Measurements from ENCODE around the gene UNC5CL. TPM values are rescaled to one million over a fixed set of nuclear protein-coding genes. Genes with fewer than 3 reads are reported as not detected.

The UNC5CL gene
- total RNA-seq, 2 donors from 2014 or later: 17.4 to 30.3 TPM

DNA sequence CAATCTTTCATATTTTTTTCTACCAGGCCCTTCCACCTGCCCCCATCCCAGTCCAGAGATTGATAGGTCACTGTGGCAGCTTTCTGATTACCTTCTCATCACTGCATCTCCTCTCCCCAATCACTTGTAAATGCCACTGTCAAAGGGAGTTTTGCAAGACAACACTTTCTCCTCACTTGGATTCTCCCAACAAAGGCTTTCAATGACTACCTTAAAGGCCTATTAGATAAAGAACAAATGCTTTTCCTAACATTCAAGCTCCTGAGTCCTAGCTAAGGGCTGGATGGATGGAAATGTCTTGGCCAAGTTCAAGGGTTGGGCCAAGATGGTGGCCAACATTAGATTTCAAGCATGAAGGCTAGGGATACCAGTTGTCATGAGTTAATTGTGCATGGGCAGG lies 55.3 kb downstream of the UNC5CL start:
- intact Hi-C loops (cut with DNase I): no loop called here
- no peak for DNase-seq
- Histone ChIP-seq H3K27ac (no peak overlapping the region), H3K4me3 (no peak overlapping the region), H3K27me3 (no peaks in the 10 kb centered on the region), H3K36me3 (replicated peaks in 1 of 2; ENCODE audit: insufficient read depth in 1 of 2, low read depth in 2 of 2) (no peaks in the 10 kb centered on the region), H3K9me3 (no peaks in the 10 kb centered on the region), H3K4me1 (no peaks in the 10 kb centered on the region)
- TF ChIP-seq POLR2A (IDR thresholded peaks at IDR 0.05): no peak
- TF ChIP-seq, protein P1, sequence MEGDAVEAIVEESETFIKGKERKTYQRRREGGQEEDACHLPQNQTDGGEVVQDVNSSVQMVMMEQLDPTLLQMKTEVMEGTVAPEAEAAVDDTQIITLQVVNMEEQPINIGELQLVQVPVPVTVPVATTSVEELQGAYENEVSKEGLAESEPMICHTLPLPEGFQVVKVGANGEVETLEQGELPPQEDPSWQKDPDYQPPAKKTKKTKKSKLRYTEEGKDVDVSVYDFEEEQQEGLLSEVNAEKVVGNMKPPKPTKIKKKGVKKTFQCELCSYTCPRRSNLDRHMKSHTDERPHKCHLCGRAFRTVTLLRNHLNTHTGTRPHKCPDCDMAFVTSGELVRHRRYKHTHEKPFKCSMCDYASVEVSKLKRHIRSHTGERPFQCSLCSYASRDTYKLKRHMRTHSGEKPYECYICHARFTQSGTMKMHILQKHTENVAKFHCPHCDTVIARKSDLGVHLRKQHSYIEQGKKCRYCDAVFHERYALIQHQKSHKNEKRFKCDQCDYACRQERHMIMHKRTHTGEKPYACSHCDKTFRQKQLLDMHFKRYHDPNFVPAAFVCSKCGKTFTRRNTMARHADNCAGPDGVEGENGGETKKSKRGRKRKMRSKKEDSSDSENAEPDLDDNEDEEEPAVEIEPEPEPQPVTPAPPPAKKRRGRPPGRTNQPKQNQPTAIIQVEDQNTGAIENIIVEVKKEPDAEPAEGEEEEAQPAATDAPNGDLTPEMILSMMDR (IDR thresholded peaks at IDR 0.05): no peak
- no peak for ATAC-seq

DNA sequence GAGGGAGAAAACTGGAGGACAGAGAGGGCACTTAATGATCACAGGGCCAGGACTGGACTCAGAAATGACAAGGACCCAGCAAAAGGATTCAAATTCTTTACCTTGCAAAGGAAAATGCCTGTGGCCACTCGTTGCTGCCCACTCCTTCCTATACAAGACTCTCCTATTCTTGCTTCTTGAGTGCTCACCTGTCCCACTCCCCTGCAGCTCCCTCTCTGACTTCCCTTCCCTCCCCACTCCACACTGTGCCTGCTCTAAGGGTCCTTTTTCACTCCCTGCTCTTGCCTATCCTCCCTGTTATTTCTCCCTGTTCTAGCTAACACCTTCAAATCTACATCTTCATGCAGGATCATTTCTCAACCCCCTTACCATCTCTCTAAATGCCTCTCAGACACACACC lies 56.1 kb downstream of the UNC5CL start:
- H3K27ac ChIP-seq: no peak overlapping the region
- no peaks in the 10 kb centered on the region for H3K4me1 ChIP-seq

DNA sequence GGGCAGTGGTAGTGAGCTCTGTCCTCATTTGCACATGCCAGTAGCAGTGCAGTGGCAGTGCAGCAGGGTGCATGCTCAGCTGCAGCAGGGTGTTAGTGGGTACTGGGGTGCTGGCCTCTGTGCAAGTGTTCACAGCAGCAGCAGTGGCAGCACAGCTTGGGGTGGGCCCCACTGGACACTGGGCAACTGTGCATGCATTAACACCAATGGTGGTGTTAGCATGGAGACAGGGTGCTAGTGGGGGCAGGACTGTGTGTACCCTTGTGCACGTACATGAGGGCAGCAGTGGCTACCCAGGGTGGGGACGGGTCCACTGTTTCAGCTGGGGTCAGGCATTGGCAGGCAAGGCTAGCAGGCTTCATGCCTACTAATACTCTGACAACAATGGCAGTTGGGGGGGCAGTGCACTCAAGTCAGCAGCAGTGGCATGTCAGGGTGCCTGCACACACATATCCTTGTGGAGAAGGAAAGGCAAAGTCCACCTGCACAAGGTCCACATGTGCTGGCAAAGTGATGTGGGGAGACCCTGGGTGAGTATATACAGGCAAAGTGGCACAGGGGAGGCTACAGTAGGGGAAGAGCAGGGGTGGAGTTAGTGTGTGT lies 60.2 kb downstream of the UNC5CL start:
- Histone ChIP-seq H3K4me1 (no peaks in the 10 kb centered on the region), H3K4me3 (no peak overlapping the region), H3K36me3 (replicated peaks in 1 of 2; ENCODE audit: insufficient read depth in 1 of 2, low read depth in 2 of 2) (no peaks in the 10 kb centered on the region), H3K27ac (no peak overlapping the region), H3K9me3 (no peaks in the 10 kb centered on the region), H3K27me3 (no peaks in the 10 kb centered on the region)
- WGBS, 2 donors: 93 to 100% methylated on average over 2 of the region's 2 CpGs
- ATAC-seq: no peak
- no peak for DNase-seq
- TF ChIP-seq, protein P1 (IDR thresholded peaks at IDR 0.05): no peak
- TF ChIP-seq POLR2A (IDR thresholded peaks at IDR 0.05): no peak
- intact Hi-C loops (cut with DNase I): no loop called here

More for the DNA sequence above, 56.1 kb downstream of the UNC5CL start:
- intact Hi-C loops (cut with DNase I): no loop called here
- no peaks in the 10 kb centered on the region for H3K27me3 ChIP-seq
- DNase-seq: no peak
- no peak for ATAC-seq
- H3K36me3 ChIP-seq (replicated peaks in 1 of 2; ENCODE audit: insufficient read depth in 1 of 2, low read depth in 2 of 2): no peaks in the 10 kb centered on the region
- no peak overlapping the region for H3K4me3 ChIP-seq
- no peaks in the 10 kb centered on the region for H3K9me3 ChIP-seq
- TF ChIP-seq POLR2A (IDR thresholded peaks at IDR 0.05): no peak
- TF ChIP-seq, protein P1 (IDR thresholded peaks at IDR 0.05): no peak
- 82 to 90% methylated on average over 1 of the region's 1 CpG for WGBS, 2 donors

DNA sequence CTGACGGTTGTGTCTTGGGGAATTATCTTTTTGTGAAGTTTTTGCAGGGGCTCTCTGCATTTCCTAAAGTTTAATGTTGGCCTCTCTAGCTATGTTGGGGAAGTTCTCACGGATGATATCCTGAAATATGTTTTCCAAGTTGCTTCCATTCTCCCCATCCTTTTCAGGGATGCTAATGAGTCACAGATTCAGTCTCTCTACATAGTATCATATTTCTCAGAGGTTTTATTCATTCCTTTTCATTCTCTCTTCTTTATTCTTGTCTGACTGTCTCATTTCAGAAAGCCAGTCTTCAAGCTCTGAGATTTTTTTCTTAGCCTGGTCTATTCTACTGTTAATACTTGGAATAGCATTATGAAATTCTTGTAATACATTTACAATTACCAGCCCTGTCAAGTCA lies 61.3 kb downstream of the UNC5CL start:
- Histone ChIP-seq H3K4me3 (no peak overlapping the region), H3K27me3 (no peaks in the 10 kb centered on the region), H3K4me1 (no peaks in the 10 kb centered on the region), H3K27ac (no peak overlapping the region), H3K9me3 (no peaks in the 10 kb centered on the region), H3K36me3 (replicated peaks in 1 of 2; ENCODE audit: insufficient read depth in 1 of 2, low read depth in 2 of 2) (no peaks in the 10 kb centered on the region)
- no peak for ATAC-seq
- no peak for DNase-seq
- intact Hi-C loops (cut with DNase I): no loop called here
- 91 to 93% methylated on average over 2 of the region's 2 CpGs for WGBS, 2 donors
- TF ChIP-seq POLR2A (IDR thresholded peaks at IDR 0.05): no peak
- TF ChIP-seq, protein P1 (IDR thresholded peaks at IDR 0.05): no peak

- H3K36me3 ChIP-seq (replicated peaks in 1 of 2; ENCODE audit: insufficient read depth in 1 of 2, low read depth in 2 of 2): no peaks in the 10 kb centered on the region
- H3K27me3 ChIP-seq: no peaks in the 10 kb centered on the region
- intact Hi-C loops (cut with DNase I): no loop called here
- no peaks in the 10 kb centered on the region for H3K4me1 ChIP-seq
- DNase-seq (no peak), ATAC-seq (no peak)
- 93% methylated on average over 4 of the region's 4 CpGs for WGBS, 2 donors
- no peak overlapping the region for H3K27ac ChIP-seq
- H3K4me3 ChIP-seq: no peak overlapping the region
- TF ChIP-seq POLR2A (IDR thresholded peaks at IDR 0.05): no peak
- TF ChIP-seq, protein P1 (IDR thresholded peaks at IDR 0.05): no peak
- no peaks in the 10 kb centered on the region for H3K9me3 ChIP-seq
Observed at GRCh38 chr6:40977085-40977484, 61.9 kb downstream of the UNC5CL start.
